H9 (cell line): Measurements from ENCODE around the gene LRP1B. TPM values are rescaled to one million over a fixed set of nuclear protein-coding genes. Genes with fewer than 3 reads are reported as not detected.

Experiments used
- DNase-seq: peaks from one replicate; pipeline ENCODE4 v3.0.0-alpha.2; 2017
- H2AFZ ChIP-seq: one replicate; pipeline ENCODE4 v1.6.1; 2013; ENCODE audit warnings: mild to moderate bottlenecking, low read length, control low read depth, moderate library complexity
- H2AK5ac ChIP-seq: 2 replicates; pipeline ENCODE4 v1.6.1; 2013; ENCODE audit warnings: low read length, control low read depth, mixed read lengths; ENCODE audit not compliant: insufficient read length
- H2BK120ac ChIP-seq: one replicate; pipeline ENCODE4 v1.6.1; 2013; ENCODE audit warnings: low read depth, mild to moderate bottlenecking, low read length, control low read depth, inconsistent platforms; ENCODE audit not compliant: poor library complexity, severe bottlenecking
- H2BK12ac ChIP-seq: 2 replicates; pipeline ENCODE4 v1.6.1; 2013; ENCODE audit warnings: low read length, control low read depth, mixed read lengths, low read depth; ENCODE audit not compliant: insufficient read length
- H2BK15ac ChIP-seq: 2 replicates; pipeline ENCODE4 v1.6.1; 2013; ENCODE audit warnings: low read depth, low read length, control low read depth
- H2BK20ac ChIP-seq: one replicate; pipeline ENCODE4 v1.6.1; 2013; ENCODE audit warnings: low read depth, mild to moderate bottlenecking, low read length, control low read depth, inconsistent platforms; ENCODE audit not compliant: poor library complexity, severe bottlenecking
- H2BK5ac ChIP-seq: 2 replicates; pipeline ENCODE4 v1.6.1; 2013; ENCODE audit warnings: low read length, control low read depth, mixed read lengths; ENCODE audit not compliant: insufficient read length
- H3K14ac ChIP-seq: 2 replicates; pipeline ENCODE4 v1.6.1; 2013; ENCODE audit warnings: low read length, control low read depth; ENCODE audit not compliant: insufficient read depth
- H3K18ac ChIP-seq: 2 replicates; pipeline ENCODE4 v1.6.1; 2013; ENCODE audit warnings: low read depth, mild to moderate bottlenecking, mixed read lengths, low read length, control low read depth; ENCODE audit not compliant: insufficient read length
- H3K23ac ChIP-seq: 2 replicates; pipeline ENCODE4 v1.6.1; 2013; ENCODE audit warnings: low read length, control low read depth, mixed read lengths, low read depth; ENCODE audit not compliant: insufficient read length
- H3K23me2 ChIP-seq: 2 replicates; pipeline ENCODE4 v1.6.1; 2013; ENCODE audit warnings: low read depth, mild to moderate bottlenecking, mixed read lengths, low read length, control low read depth; ENCODE audit not compliant: insufficient read length, poor library complexity, severe bottlenecking
- H3K27ac ChIP-seq: 2 replicates; pipeline ENCODE4 v1.5.1; 2013; ENCODE audit warnings: low read length, control low read depth, mixed read lengths, low read depth; ENCODE audit not compliant: insufficient read length
- H3K27me3 ChIP-seq: 2 replicates; pipeline ENCODE4 v1.6.1; 2013; ENCODE audit warnings: low read length, control low read depth, inconsistent platforms; ENCODE audit not compliant: insufficient read depth
- H3K4ac ChIP-seq: 2 replicates; pipeline ENCODE4 v1.6.1; 2013; ENCODE audit warnings: low read depth, mild to moderate bottlenecking, control low read depth, inconsistent platforms, low read length, moderate library complexity
- H3K4me1 ChIP-seq: 2 replicates; pipeline ENCODE4 v1.6.1; 2013; ENCODE audit warnings: low read length, control low read depth, inconsistent platforms; ENCODE audit not compliant: insufficient read depth
- H3K4me2 ChIP-seq: 2 replicates; pipeline ENCODE4 v1.6.1; 2013; ENCODE audit warnings: low read length, control low read depth, mixed read lengths; ENCODE audit not compliant: insufficient read length, insufficient read depth
- H3K56ac ChIP-seq: 2 replicates; pipeline ENCODE4 v1.6.1; 2013; ENCODE audit warnings: low read depth, mild to moderate bottlenecking, mixed read lengths, low read length, control low read depth; ENCODE audit not compliant: insufficient read length
- H3K79me1 ChIP-seq: 2 replicates; pipeline ENCODE4 v1.6.1; 2013; ENCODE audit warnings: low read depth, mild to moderate bottlenecking, moderate library complexity, low read length, control low read depth, inconsistent platforms; ENCODE audit not compliant: insufficient read depth, poor library complexity, severe bottlenecking
- H3K79me2 ChIP-seq: 2 replicates; pipeline ENCODE4 v1.6.1; 2013; ENCODE audit warnings: low read length, control low read depth, inconsistent platforms; ENCODE audit not compliant: insufficient read depth
- H3K9ac ChIP-seq: 2 replicates; pipeline ENCODE4 v1.6.1; 2013; ENCODE audit warnings: low read length, control low read depth, mixed read lengths; ENCODE audit not compliant: insufficient read length; ENCODE audit errors: extremely low read depth
- H3K9me3 ChIP-seq: one replicate; pipeline ENCODE4 v1.6.1; 2013; ENCODE audit warnings: low read depth, low read length, inconsistent platforms; ENCODE audit not compliant: control insufficient read depth
- H3T11ph ChIP-seq: one replicate; pipeline ENCODE4 v1.6.1; 2013; ENCODE audit warnings: mild to moderate bottlenecking, low read length, control low read depth, inconsistent platforms
- H4K20me1 ChIP-seq: one replicate; pipeline ENCODE4 v1.6.1; 2013; ENCODE audit not compliant: control insufficient read depth, insufficient read length, insufficient read depth
- H4K5ac ChIP-seq: 2 replicates; pipeline ENCODE4 v1.6.1; 2013; ENCODE audit warnings: low read depth, mild to moderate bottlenecking, mixed read lengths, low read length, control low read depth; ENCODE audit not compliant: insufficient read length
- H4K8ac ChIP-seq: replicated peaks from 2 replicates; pipeline ENCODE4 v1.6.1; 2013; ENCODE audit warnings: low read length, control low read depth, mixed read lengths, low read depth; ENCODE audit not compliant: insufficient read length
- H4K91ac ChIP-seq: 2 replicates; pipeline ENCODE4 v1.6.1; 2013; ENCODE audit warnings: low read depth, mild to moderate bottlenecking, moderate library complexity, mixed read lengths, low read length, control low read depth; ENCODE audit not compliant: insufficient read length
- H3K27ac Mint-ChIP-seq, 3 experiments: 2 replicates in 2 of 3; 3 replicates in 1 of 3; pipeline ENCODE4 v1.8.0; 2020 to 2021; ENCODE audit warnings: mixed read lengths in 3 of 3, mild to moderate bottlenecking in 1 of 3, moderate library complexity in 1 of 3
- H3K27me3 Mint-ChIP-seq: 2 replicates; pipeline ENCODE4 v1.8.0; 2021; ENCODE audit warnings: low read depth, mild to moderate bottlenecking, moderate library complexity, mixed read lengths
- H3K36me3 Mint-ChIP-seq, 3 experiments: 2 replicates in 2 of 3; 3 replicates in 1 of 3; pipeline ENCODE4 v1.8.0; 2020 to 2021; ENCODE audit warnings: low read depth in 3 of 3, mixed read lengths in 3 of 3; ENCODE audit not compliant: insufficient read depth in 1 of 3
- H3K4me1 Mint-ChIP-seq, 2 experiments: 2 replicates each; pipeline ENCODE4 v1.8.0; 2020; ENCODE audit warnings: mixed read lengths in 2 of 2
- H3K4me3 Mint-ChIP-seq, 2 experiments: 2 replicates in 1 of 2; 3 replicates in 1 of 2; pipeline ENCODE4 v1.8.0; 2020 to 2021; ENCODE audit warnings: mild to moderate bottlenecking in 2 of 2, mixed read lengths in 2 of 2, moderate library complexity in 1 of 2
- H3K9me3 Mint-ChIP-seq, 2 experiments: 2 replicates in 1 of 2; 3 replicates in 1 of 2; pipeline ENCODE4 v1.8.0; 2020; ENCODE audit warnings: mild to moderate bottlenecking in 2 of 2, mixed read lengths in 2 of 2, moderate library complexity in 1 of 2
- total RNA-seq: library from RNA; stranded (reverse); gene quantifications from 2 replicates; pipeline ENCODE4 v1.2.1, GENCODE V29; 2021
- TF ChIP-seq, protein P1 (sequence below): fragments of 200-600 bp; sonication (generic); conservative IDR thresholded peaks from 3 replicates; pipeline ENCODE4 v1.8.0; 2021; ENCODE audit warnings: antibody characterized with exemption, mild to moderate bottlenecking

LRP1B gene
- total RNA-seq, 1 experiment from 2014 or later, result not detected

DNA sequence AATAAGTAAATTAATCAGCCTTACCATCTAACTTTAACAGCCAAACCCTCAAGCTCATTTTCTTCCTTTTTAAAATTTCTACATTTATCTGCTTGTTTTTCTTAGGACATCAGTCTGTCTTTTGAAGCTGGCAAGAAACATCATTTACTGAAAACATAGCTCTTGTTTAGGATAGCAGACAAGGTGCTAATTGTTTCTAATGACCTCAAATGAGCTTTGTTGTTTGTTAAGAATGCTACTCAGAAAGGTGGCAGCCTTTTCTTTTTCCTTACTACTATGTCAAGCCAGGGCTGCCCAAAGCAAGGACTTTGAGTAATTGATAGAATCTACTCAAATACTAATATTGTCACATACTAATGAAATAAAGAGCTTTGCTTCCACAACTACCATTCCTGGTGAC is 171.8 kb downstream of the LRP1B start:
- Histone ChIP-seq H2BK12ac (no peak overlapping the region), H4K91ac (no peak overlapping the region), H3K79me2 (no peaks in the 10 kb centered on the region), H3K23me2 (no peaks in the 10 kb centered on the region), H3K18ac (no peak overlapping the region), H3K9me3 (no peaks in the 10 kb centered on the region), H3K79me1 (no peaks in the 10 kb centered on the region), H4K5ac (no peak overlapping the region), H3K23ac (no peak overlapping the region), H3K4ac (no peak overlapping the region), H4K20me1 (no peaks in the 10 kb centered on the region), H3K9ac (no peak overlapping the region), H4K8ac (no peak overlapping the region), H2BK20ac (no peak overlapping the region), H3K27ac (no peak overlapping the region), H3K14ac (no peak overlapping the region), H2BK120ac (no peak overlapping the region), H2AK5ac (no peak overlapping the region), H3T11ph (no peak overlapping the region), H3K56ac (no peak overlapping the region), H3K4me2 (no peak overlapping the region), H3K4me1 (no peaks in the 10 kb centered on the region), H2AFZ (no peak overlapping the region), H2BK5ac (no peak overlapping the region), H3K27me3 (no peaks in the 10 kb centered on the region), H2BK15ac (no peak overlapping the region)
- no peak for DNase-seq
- TF ChIP-seq, protein P1, sequence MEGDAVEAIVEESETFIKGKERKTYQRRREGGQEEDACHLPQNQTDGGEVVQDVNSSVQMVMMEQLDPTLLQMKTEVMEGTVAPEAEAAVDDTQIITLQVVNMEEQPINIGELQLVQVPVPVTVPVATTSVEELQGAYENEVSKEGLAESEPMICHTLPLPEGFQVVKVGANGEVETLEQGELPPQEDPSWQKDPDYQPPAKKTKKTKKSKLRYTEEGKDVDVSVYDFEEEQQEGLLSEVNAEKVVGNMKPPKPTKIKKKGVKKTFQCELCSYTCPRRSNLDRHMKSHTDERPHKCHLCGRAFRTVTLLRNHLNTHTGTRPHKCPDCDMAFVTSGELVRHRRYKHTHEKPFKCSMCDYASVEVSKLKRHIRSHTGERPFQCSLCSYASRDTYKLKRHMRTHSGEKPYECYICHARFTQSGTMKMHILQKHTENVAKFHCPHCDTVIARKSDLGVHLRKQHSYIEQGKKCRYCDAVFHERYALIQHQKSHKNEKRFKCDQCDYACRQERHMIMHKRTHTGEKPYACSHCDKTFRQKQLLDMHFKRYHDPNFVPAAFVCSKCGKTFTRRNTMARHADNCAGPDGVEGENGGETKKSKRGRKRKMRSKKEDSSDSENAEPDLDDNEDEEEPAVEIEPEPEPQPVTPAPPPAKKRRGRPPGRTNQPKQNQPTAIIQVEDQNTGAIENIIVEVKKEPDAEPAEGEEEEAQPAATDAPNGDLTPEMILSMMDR, result no peak
- Mint-ChIP-seq H3K27me3 (no peaks in the 10 kb centered on the region), H3K27ac (no peak overlapping the region), H3K4me3 (no peak overlapping the region), H3K36me3 (no peaks in the 10 kb centered on the region), H3K4me1 (no peaks in the 10 kb centered on the region), H3K9me3 (no peaks in the 10 kb centered on the region)
